ACHN (cell line): ENCODE results near the gene GNG3.
"Not testable (repeated sequence)": the region's sequence is repeated elsewhere in the genome, so short reads cannot be mapped to it uniquely, and the experiment has no call there.

Experiments used
- DNase-seq: peaks from one replicate; pipeline ENCODE4 v3.0.0-alpha.2; 2015
- in situ Hi-C: cut with HindIII; loops from 2 replicates; pipeline ENCODE4 v1.10.0; 2017; ENCODE audit warnings: low sequenced_read_pairs, low pct_ligation_motif_present, low pct_unique_long_range_greater_than_20kb

GNG3 gene

DNA sequence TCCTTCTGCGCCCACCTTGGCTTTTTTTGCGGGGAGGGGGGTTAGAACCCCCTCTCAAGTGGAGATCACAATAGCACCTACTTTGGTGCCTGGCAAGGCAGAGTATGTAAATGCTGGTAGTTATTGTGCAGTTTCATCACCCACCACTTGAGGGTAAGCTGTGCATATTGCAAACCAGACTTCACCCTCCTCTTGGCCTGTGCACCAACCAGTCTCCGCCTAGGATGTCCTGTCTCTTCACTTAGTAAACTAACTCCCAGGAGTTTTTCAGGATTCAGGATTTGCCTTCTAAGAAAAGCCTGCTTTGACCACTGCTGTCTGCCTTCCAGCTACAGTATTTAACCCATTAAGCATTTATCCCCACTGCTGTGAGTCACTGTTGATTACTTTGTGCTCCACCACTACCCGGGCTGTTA, 26.6 kb upstream of the GNG3 start:
- peak; percentile 74 for DNase-seq
- in situ Hi-C loops, result no loop called here

DNA sequence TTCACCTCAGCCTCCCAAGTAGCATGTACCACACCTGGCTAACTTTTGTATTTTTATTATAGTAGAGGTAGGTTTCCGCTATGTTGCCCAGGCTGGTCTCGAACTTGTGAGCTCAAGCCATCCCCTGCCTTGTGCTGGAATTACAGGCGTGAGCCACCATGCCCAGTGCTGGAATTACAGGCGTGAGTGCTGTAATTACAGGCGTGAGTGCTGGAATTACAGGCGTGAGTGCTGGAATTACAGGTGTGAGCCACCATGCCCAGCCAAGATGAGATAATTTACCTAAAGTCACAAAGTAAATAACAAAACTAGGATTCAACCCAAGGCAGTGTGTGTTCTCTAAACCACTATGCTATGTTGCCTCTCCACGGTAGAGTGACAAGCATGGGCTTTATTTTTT, 25.0 kb upstream of the GNG3 start:
- DNase-seq, result no peak
- in situ Hi-C loops, result no loop called here

DNA sequence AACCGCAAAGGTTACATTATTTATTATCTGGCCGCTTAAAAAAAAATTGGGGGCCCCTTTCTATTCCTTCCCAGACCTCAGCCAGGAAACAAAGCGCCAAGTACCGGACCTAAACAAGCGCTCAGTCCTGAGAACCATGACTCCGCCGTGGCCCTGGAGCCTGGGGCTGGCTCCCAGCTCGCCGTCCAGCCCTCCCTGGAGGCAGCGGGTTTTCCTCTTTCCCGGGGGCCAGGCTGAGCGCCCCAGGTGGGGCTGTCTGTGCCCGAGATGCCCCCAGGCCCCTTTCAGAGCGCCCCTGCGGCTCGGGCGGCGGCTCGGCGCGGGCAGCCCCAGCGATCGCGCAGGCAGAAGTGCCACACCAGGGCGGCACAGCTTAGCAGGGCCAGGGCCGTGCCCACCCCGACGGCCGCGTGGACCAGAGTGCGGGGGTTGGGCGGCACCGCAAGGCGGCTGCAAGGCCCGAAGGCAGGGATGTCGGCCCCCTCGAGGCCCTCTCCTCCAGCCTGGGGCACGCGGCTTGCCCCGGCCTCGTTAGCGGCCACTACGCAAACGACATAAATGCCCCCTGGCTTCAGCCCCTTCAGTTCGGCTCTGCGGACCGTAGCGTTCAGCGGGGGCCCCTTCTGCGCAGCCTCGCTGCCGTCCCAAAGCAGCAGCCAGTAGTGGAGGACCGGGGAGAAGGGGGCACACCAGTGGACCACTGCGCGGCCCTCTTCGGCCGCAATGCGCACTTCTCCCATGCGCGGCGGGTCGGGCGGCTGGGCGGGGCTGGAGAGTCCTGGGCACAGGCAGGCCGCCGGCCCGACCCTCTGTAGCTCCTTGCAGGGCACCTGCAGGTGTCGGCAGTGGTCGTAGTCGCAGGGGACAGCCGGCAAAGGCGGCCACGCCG, 19.7 kb upstream of the GNG3 start:
- in situ Hi-C loops, result no loop called here

DNA sequence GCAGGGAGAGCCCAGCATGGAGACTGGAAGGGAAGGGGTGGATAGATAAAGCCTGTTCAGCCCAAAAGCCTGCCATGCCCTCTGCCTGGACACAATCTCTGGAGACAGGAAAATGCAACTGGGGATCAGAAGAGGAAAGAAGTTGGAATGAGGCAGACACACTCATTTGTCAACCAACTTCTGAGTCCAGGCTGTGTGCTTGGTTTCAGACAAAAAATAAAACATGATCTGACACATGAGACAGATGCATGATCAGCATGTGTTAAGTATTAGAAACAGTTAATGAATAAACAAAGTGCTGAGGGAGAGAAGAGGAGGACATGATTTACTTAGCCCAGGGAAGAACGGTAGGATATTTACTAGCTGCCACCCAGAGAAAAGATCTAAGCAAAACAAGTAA, 19.0 kb upstream of the GNG3 start:
- DNase-seq, result no peak
- in situ Hi-C loops, result no loop called here

More for the DNA sequence above, 19.7 kb upstream of the GNG3 start:
- DNase-seq, result no peak

DNA sequence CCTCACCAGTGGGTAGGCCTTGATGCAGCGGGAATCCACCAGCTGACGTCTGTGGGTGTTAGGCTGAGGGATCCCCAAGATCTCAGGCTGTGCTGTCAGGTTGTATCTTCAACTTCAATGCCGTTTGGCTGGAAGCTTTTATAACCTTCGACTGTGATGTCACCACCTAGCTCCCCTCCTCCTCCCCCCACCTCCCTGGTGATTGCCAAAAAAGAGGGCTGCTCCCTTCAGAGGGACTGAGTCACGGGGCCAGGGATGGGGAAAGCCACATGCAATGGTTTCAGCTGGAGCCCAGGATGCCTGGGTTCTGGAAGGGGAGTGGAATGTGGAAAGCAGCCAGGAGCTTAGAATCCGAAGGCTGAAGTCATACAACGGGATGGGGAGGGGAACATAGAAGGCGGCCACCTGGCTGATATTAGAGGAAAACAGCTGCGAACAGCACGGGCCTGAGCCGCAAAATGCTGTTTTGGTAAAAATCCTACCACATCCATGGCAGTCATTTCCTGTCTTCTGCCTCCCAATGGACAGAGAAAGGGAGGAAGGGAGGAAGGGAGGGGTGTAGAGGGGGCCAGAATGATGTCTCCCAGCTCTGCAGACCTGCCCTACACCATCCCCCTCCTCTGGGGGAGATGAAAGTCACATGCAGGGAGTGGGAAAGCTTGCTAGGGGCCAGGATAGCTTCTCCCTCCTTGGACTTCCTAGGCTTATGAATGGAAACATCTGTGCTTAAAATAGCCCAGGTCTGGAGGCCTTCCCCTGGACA, 17.9 kb upstream of the GNG3 start, which contains the start of gene LRRN4CL:
TSS of gene LRRN4CL (minus strand) at position 110 of the 763 bp plus-strand sequence. CDS start 1,022 bp downstream, outside the sequence.
- in situ Hi-C loops, result no loop called here
- peak; percentile 34 for DNase-seq

DNA sequence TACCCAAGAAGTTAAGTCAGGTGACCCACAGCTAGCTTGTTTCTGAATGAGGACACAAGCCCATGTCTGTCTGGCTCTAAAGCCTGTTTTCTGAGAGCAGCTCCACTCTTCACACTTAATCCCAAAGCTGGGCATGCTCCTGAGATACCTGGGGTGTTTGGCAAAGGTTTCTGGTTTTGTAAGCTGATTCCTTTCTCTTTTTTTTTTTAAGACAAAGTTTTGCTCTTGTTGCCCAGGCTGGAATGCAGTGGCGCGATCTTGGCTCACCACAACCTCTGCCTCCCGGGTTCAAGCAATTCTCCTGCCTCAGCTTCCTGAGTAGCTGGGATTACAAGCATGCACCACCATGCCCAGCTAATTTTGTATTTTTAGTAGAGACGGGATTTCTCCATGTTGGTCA, 13.9 kb upstream of the GNG3 start:
- in situ Hi-C loops, DNase-seq: not testable (repeated sequence)

DNA sequence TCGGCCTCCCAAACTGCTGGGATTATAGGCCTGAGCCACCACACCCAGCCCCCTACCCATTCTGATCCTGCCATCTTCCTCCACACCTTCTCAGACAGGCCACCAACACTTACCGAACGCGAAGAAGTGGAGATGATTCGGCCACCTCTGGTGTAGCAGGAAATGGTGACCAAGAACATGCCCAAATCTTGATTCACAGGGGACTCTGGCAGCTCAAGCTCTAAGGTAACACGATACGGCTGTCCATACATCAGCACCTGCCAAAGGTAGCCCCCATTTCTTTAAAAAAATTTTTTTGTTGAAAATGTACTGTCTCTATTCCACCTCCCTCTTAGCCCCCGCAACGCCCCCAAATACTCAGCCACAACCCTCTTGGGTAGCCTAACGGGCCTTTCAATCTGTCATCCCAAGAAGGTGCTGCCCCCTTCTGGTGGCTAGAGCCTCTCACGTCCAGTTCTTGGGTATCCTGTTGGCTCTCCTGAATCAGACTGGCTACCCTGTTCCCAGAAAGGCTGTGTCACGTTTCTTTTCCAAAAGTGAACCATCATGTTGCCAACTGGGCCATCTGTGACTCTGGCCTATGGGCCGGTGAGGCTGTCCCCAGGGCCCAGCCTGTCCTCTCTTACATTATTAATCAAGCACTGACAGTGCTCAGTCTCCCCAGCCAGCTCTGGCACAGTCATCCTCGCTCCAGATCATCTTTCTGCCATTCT, 12.9 kb upstream of the GNG3 start:
- DNase-seq, result peak; percentile 65
- in situ Hi-C loops, result no loop called here

DNA sequence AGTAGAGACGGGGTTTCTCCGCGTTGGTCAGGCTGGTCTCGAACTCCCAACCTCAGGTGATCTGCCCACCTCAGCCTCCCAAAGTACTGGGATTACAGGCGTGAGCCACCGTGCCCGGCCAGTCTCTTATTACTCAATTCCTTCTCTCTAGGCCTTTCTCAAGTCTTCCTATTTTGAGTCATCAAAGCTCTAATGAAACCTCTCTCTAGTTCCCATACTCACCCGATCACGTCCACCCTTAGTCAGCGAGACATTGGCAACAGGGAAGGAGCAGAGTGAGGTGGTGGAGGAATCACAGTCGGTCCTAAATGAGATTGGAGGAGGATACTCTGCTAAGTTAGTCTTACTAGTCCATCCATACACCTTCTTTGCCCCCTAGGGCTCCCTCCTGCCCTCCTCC, 5.2 kb upstream of the GNG3 start:
- DNase-seq, result no peak
- in situ Hi-C loops, result no loop called here

DNA sequence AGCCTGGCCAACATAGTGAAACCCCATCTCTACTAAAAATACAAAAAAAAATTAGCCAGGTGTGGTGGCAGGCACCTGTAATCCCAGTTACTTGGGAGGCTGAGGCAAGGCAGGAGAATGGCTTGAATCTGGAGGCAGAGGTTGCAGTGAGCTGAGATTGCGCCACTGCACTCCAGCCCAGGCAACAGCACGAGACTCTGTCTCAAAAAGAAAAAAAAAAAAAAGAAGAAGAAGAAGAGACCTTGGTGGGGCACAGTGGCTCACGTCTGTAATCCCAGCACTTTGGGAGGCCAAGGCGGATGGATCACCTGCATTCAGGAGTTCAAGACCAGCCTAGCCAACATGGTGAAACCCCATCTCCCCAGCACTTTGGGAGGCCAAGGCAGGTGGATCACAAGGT, 3.6 kb upstream of the GNG3 start:
- DNase-seq, in situ Hi-C loops: not testable (repeated sequence)

DNA sequence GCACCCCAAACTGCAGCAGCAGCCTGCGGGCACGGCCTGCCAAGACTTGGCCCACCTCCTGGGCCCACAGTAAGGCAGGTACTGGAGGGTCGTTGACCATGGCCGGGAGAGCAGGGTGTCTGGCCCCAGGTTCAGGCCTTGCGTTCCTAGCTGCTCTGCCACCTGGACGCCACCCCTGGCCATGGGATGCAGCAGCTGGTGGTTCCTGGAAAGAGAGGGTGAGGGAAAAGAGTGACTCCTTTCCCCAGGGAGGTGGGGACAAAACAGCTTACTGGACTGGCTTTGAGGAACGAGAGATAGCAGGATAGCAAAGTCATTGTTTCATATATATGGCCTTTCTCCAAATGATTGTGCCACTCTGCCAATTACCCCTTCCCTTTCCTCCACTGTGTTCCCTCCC, 2.1 kb upstream of the GNG3 start:
- no peak for DNase-seq
- in situ Hi-C loops, result no loop called here

DNA sequence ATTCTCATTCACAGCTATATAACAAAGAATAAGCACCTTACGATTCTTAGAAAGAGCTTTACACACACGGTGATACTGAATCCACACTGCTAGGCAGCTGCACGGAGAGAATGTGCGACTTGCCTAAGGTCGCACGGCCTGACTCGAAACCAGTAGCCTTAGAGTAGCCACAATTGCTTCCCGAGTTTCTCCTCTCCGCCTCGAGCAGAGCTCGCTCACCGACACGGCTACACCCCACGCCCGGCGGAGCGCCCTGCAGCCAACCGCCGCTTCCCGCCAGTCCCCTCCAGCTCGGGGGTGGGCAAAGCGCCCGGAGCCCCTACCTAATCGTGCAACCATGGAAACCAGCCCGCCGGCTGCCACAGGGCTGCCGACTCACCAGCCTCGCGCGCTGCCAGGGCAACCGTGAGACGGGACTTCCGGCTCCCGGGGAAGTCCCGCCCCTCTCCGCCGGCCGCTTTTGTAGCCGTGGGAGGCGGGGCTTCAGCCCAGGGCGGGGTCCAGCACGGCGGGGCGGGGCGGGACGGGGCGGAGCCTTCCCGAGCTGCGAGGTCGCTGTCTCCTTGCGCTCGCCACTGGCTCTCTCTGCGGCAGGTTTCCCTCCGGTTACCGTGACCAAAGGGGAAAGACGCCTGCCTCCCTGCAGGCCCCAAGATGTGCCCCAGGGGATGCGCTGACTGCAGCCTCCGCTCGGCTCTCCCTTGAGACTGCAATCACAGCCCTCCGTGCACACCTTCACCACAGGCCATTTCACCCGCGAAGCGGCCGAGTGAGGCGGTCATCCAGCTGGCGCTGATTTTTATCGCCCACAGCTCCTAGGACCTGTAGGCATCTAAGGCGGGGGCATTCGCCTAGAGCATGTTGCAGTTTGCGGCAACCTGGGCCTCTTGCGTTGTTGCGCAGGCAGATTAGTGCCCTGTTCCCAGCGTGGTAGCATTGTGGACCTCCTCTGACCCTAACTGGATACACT, 1.3 kb upstream of the GNG3 start:
- peak; percentile 90 for DNase-seq
- in situ Hi-C loops, result no loop called here

DNA sequence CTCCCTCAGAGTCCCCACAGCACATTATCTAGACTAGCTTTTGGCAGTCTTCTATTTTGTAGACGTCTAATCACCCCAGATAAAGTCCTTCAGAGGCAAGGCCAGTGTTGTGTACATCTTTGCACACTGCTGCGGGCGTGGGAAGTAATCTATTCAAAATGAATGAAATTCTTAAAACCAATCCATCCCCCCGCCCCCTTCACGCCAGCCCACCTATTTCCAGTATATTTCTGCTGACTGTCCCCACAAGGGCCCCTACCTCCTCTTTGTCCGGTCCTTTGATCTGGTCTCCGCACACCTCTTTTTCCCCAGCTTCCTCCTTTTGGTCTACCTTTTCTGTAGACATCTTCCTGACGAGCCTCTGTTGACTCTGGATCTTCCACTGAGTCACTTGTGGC, 627 bp upstream of the GNG3 start:
- in situ Hi-C loops, result no loop called here
- no peak for DNase-seq

DNA sequence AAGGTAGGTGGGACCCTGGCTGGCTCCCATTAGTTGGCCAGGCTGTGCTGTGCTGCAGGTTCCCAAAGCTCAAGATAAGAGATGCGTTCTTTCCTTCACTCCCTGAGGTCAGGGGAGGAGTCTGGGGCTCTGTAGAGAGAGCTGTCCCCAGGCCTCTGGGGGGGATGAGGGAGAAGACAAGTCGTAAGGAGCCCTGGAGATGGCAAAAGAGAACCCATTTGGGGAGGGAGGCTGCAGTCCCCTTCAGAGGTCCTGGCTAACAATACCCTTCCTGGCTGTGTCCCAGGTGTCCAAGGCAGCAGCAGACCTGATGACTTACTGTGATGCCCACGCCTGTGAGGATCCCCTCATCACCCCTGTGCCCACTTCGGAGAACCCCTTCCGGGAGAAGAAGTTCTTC, 916 bp downstream of the GNG3 start:
- no peak for DNase-seq
- in situ Hi-C loops, result no loop called here

DNA sequence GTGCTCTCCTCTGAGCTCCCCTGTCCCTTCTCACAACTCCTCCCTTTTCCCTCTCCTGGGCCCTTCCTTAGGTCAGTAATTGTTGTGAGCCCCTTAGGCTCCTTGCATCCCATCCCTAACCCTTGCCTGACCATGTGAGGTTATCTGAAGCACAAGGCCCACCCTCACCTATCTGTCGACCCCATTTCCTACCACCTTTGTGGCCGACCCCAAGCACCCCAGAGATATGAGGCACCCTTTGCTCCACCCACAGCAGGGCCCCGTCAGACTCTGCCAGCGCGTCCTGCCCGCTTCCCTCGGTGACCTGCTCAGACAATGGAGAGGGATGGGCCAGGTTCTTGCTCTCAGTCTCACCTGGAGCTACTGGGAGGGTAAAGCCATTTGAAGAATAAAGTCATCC, 1.3 kb downstream of the GNG3 start:
- no peak for DNase-seq
- in situ Hi-C loops, result no loop called here

DNA sequence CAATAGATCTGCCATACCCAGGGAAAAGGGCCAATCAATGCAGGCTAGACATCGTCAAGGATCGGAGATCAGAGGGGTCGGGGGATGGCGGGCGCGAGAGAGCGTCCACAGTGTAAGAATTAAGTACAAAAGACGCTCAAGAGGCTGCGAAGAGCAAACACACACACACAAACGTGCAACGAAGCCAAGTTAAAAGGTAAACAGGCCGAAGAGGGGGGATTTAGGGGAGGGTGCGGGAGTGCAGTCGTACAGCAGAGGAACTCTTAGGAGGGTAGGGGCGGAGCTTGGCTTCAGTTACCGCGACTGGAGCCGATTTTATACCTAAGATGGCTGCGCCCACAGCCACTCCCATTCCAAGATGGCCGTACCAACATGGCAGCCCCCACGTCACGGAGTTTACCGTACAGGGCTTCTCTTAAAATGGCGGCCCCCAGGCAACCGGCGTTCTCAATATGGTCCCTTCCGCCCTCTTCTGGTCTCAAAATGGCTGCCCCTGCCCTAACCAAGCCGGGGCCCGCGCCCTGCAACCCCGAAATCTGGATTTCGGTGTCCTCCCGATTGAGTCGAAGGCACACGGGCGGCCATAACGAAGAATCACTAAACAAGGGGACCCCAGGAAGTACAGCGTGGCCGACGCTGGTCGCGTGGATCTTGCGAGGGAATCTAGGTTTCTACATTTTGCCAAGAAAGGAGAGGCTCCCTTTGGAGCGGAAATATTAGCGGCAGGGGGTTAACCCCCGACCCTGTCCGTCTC, 1.9 kb downstream of the GNG3 start:
- peak; percentile 95 for DNase-seq
- in situ Hi-C loops, result no loop called here

DNA sequence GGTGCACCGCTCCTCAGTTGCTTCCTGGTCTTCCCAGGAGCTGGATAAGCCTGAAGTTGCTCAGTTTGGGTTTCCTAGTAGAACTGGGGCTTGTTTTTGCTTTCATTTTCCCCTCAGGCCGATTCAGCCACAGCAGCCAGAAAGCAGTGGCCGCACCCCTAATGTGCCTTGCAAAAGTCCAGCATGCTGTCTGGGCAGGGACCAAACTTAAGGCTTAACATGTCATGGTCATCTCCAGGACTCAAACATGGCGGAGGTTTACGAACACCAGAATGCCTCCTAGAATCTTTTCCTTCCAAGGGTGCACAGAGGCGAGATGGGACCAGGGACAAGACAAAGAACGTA, 2.5 kb downstream of the GNG3 start:
- DNase-seq, result no peak
- in situ Hi-C loops, result loop anchor here (5.0 kb wide), 1 partner anchor 38 kb away; the partner anchor contains the start of genes LBHD1 and UQCC3

DNA sequence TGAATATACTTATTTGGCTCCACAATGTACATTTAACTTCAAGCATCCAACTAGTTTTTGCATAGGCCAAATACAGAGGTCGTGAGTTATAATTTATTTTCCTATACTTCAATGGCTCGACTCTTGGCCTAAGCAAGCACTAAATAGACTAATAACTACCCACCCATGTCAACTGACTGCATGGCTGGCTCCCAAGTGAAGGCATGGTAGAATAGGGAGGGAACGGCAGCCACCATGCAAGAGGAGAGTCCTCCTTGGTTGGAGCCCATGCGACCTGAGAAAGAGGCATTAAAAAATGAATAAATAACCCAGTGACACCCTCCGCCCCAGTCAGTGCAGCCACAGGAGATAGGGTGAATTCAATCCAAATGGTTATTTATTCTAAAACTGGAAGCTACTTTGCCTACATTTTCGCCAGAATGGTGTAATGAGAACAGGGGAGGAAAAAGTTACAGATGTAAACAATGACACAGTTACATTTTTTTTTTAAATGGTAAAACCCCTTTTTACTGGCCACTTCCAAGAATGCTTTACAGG, 4.9 kb downstream of the GNG3 start:
- in situ Hi-C loops, result loop anchor here (5.0 kb wide), 1 partner anchor 40 kb away; the partner anchor contains the start of genes LBHD1 and UQCC3
- no peak for DNase-seq
